DMS114 treated with DMSO at 0.1 percent for 48 hours (cell line): ENCODE data around the gene JAML.

Experiments
- DNase-seq: peaks from one replicate; lab custom pipeline; 2025; ENCODE audit not compliant: unreplicated experiment; lab: John Stamatoyannopoulos, UW

The JAML gene

GRCh38 chr11:118216621-118217481 is 8.0 kb downstream of the JAML start:
- DNase-seq, result no peak

DNA sequence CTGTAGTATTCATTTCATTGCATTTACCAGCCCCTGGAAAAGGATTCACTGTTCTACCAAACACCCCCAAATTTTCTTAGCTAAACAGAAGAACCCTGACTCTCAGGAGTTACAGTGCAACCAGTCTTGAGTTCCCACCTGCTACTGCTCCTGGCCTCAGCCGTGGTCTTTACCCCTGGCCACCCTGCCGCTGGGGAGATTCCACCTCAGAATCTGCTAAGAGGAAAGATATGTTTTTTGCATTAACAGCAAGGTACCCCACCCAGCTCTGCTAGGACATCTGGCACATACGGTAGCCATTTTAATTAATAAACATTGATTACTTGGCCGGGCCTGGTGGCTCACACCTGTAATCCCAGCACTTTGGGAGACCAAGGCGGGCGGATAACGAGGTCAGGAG is 9.0 kb downstream of the JAML start:
- DNase-seq, result no peak

DNA sequence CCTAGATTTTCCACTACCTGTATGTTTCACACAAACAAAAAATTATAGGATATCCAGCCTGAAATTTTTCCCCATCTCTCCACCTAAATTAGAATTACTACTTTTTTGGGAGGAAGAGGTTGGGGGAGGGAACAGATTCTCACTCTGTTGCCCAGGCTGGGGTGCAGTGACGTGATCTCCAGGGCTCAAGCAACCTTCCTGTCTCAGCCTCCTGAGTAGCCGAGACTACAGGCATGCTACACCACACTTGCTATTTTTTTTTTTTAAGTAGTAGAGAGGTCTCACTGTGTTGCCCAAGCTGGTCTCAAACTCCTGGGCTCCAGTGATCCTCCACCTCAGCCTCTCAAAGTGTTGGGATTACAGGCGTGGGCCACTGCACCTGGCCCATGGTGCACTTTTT is 9.5 kb downstream of the JAML start:
- no peak for DNase-seq

GRCh38 chr11:118214210-118214914 is 10.4 kb downstream of the JAML start:
- no peak for DNase-seq

GRCh38 chr11:118213781-118214180 is 11.0 kb downstream of the JAML start:
- no peak for DNase-seq

DNA sequence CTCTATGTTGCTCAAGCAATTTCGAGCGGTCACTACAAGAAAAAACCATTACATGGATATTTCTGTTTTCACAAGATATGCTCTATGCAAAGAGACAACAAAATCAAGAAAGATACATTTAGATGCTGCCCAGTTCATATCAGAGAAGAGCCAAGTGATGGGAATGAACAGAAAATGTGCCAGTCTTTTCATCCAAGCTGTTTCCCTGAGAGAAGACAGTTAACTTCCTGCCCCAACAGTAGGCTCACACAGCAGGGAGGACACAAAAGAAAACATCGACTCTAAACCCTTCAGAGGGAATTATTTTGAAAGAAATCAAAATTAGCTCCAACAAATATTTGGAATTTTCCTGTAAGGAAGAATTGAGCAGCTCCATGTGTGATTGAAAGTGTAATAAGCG is 11.6 kb downstream of the JAML start:
- no peak for DNase-seq

DNA sequence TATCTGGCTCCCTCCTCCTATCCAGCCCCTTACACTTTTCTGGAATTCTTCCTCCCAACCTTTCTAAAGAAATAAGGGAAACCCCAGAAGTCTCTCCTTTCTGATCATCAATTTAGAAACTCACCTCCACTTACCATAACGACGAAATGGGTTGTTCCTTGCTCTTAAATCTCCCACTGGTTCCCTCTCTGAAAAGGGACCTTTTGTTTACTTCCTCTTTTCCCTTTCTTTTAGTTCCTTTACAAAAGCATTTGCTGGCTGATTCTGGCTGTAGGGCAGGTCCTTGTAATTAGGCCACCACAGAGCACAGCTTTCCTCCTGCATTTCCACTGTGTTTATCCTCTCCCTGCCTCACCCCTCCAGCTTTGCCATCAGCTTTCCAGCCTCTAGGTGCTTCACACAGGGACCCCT is 12.0 kb downstream of the JAML start:
- no peak for DNase-seq

DNA sequence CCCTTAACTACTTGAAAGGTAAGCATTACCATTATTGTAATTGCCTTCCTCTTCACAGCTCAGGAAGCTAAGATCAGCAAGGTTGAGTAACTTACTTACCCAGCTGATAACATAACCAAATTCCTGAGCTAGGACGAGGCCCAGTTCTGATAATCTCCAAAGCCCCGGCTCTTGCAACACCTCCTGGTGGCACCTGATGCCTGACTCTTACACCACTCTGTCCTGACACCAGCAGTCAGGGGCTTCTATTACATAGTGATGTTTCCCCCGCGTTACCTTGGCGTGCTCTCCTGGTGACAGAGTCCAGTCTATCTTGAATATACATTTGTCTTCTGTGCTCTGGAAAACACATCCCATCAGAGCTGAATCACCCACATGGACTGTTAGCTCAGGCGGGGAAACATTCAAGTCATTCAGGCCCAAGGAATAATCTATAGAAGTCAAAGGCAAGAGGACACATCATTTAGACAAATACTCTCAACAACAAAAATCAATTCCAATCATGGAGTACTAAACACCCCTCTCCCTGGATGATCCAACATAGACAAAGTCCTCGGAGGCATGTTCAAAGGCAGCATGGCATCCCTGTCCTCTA is 12.6 kb downstream of the JAML start:
- DNase-seq, result no peak

GRCh38 chr11:118211006-118211405 is 13.8 kb downstream of the JAML start:
- no peak for DNase-seq

- DNase-seq, result no peak
Observed at GRCh38 chr11:118210323-118210722, 14.5 kb downstream of the JAML start.

GRCh38 chr11:118209033-118209432 is 15.8 kb downstream of the JAML start:
- DNase-seq, result no peak

DNA sequence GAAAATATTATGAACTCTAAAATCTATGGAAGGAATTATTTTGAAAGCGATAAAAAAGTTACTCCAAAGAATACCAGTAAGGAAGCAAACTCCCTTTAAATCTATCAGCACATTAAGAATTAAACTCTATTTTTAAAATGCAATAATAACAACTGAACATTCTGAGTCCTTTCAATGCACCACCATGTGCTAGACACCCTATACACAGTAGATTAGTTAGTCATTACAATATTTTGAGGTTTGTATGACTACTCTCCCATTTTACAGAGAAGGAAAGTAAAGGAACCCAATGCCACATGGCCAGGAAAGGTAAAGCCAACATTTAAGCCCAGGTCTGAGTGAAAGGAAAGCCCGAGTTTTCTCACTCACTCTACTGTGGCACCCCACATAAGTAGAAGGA is 17.7 kb downstream of the JAML start:
- no peak for DNase-seq

- DNase-seq, result no peak
Observed at GRCh38 chr11:118206391-118207031, 18.3 kb downstream of the JAML start.

DNA sequence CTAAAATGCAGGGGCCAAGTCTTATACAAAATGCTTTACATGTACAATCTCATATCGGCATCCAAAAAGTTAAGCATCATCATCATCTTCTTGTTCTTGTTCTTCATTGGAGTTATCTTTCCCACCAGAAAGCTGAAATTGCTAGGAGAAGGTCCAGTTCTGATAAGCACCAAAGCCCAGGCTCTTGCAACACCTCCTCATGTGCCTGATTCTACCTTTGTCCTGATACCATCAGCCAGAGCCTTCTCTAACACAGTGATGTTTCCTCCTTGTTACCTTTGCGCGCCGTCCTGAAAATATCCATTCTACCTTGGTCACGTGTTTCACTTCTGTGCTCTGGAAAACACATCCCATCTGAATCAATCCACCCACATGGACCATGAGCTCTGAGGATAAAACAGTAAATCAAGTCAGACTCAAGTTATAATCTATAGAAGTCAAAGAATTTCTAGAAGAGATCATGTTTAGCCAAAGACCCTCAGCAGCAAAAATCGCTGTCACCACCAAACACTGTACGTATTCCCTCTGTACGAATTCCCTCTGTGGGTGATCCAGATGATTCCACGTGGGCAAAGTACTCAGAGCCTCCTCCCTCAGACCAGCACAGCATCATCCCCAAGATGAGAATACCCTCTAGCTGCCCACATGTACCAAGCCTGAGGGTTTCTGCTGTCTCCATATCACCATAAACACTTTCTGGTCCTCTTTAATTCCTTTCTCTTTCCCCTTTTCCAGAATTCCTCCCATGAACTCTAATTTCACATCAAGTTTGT is 19.0 kb downstream of the JAML start:
- DNase-seq, result no peak

GRCh38 chr11:118202599-118203422 is 22.0 kb downstream of the JAML start:
- no peak for DNase-seq

- no peak for DNase-seq
Observed at GRCh38 chr11:118201966-118202365, 22.8 kb downstream of the JAML start.

GRCh38 chr11:118200901-118201680 is 23.7 kb downstream of the JAML start:
- DNase-seq, result no peak

GRCh38 chr11:118200497-118200896 is 24.3 kb downstream of the JAML start:
- DNase-seq, result no peak

- no peak for DNase-seq
Observed at GRCh38 chr11:118199135-118199534, 25.7 kb downstream of the JAML start.
